ENCODE data around the gene NCAPD2.
"Not testable (repeated sequence)": the region's sequence is repeated elsewhere in the genome, so short reads cannot be mapped to it uniquely, and the experiment has no call there.

Gene NCAPD2

DNA sequence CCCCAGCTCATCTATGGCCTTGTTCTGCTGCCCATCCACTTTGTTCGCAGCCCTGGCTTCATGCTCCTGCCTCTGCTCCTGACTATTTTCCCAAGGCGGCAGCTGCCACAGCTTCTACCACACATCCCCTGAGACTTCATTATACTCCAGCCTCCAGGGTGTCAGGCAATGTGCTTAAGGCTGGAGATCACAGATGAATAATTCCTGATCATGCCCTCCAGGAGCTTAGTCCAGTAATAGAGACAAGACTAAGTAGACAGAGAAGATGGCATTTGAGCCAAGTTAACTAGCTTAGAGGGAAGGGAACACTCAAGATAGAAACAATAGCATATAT is 34.9 kb upstream of the NCAPD2 start:
- Histone ChIP-seq H3K9me3 (ENCODE audit: control insufficient read depth, insufficient read depth, low read length) (no peaks in the 10 kb centered on the region), H3K9ac (ENCODE audit: low read depth, low read length) (no peak overlapping the region), H3K36me3 (ENCODE audit: insufficient read depth, low read length) (peaks cover 4% of the 10 kb centered on the region; the same call in 1 of the 2 replicates), H3K4me1 (ENCODE audit: insufficient read depth, low read length) (no peaks in the 10 kb centered on the region)

DNA sequence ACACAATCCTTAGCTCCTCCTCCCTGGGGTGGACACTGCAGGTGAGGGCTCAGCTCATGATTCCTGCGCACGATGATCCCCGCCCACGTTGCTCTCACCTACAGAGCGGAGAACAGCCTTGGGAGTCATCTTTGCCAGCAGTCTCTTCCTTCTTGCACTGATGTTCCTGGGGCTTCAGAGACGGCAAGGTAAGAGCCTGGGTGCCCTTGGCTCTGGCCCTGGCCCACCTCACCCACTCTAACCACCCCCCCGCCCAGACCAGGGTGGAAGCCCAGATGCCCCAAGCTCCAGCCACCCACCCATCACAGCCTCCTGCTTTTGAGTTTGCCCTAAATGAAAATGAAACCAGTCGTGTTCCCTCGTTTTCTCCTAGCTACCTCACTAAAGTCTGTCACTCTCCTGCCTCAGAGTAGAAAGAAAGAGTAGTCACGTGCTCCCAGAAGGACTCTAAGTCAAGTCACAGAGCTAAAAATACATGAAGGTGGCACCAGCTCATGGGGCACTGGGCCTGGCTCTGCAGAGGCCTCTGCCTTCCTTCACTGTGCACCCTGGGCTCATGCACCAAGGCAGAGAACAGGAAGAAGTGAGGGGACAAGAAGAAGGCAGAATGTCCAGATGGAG is 33.0 kb upstream of the NCAPD2 start:
- Histone ChIP-seq H3K4me1 (ENCODE audit: insufficient read depth, low read length) (no peaks in the 10 kb centered on the region), H3K36me3 (ENCODE audit: insufficient read depth, low read length) (peaks cover 11% of the 10 kb centered on the region)

GRCh38 chr12:6461401-6462233 is 32.3 kb upstream of the NCAPD2 start:
- Histone ChIP-seq H3K9me3 (ENCODE audit: control insufficient read depth, insufficient read depth, low read length) (no peaks in the 10 kb centered on the region), H3K36me3 (ENCODE audit: insufficient read depth, low read length) (peaks cover 11% of the 10 kb centered on the region), H3K9ac (ENCODE audit: low read depth, low read length) (no peak overlapping the region), H3K4me1 (ENCODE audit: insufficient read depth, low read length) (no peaks in the 10 kb centered on the region)

More for the DNA sequence above, 33.0 kb upstream of the NCAPD2 start:
- Histone ChIP-seq H3K9ac (ENCODE audit: low read depth, low read length) (no peak overlapping the region), H3K9me3 (ENCODE audit: control insufficient read depth, insufficient read depth, low read length) (no peaks in the 10 kb centered on the region)

- Histone ChIP-seq H3K36me3 (ENCODE audit: insufficient read depth, low read length) (peaks cover 11% of the 10 kb centered on the region), H3K9ac (ENCODE audit: low read depth, low read length) (no peak overlapping the region), H3K9me3 (ENCODE audit: control insufficient read depth, insufficient read depth, low read length) (no peaks in the 10 kb centered on the region), H3K4me1 (ENCODE audit: insufficient read depth, low read length) (no peaks in the 10 kb centered on the region)
These were observed 31.5 kb upstream of the NCAPD2 start for GRCh38 chr12:6462234-6462995.

DNA sequence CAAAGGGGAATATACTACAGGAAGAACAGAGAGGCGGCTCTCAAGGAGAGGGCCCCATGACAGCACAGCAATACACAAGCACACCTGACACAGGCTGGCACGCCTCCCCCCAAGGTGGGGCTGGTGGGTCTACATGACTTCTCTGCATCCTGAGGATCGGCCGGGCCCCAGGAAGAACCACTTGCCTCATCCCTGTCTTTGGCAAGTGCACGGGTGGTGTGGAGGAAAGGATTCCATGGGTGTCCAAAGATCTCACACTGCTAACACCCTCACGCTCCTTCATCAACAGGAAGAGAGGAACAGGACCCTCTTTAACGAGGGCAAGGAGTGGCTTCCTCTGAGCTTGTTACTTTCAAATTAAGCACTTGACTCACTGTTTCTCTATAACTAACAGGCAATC is 30.7 kb upstream of the NCAPD2 start:
- no peak overlapping the region for H3K9ac ChIP-seq (ENCODE audit: low read depth, low read length)
- H3K4me1 ChIP-seq (ENCODE audit: insufficient read depth, low read length), result no peaks in the 10 kb centered on the region
- H3K9me3 ChIP-seq (ENCODE audit: control insufficient read depth, insufficient read depth, low read length), result no peaks in the 10 kb centered on the region
- H3K36me3 ChIP-seq (ENCODE audit: insufficient read depth, low read length), result peaks cover 11% of the 10 kb centered on the region

DNA sequence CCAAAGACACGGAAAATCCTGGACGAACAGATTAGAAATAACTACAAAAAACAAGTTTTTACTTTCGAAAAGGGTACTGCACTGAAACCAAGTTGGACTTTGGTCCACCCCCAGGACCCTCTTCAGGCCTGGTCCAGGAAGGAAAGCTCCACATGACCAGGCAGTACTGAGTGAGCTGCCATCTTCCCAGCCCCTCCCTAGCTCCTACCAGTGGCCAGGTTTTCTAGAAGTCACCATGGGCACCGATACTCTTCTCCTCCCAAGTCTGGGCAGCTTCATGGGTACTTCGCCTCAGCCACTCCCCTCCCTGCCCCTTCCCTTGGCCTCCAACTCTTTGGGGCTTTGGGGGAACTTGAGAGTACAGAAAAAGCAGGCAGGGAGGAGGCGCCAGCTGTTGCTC is 30.0 kb upstream of the NCAPD2 start:
- Histone ChIP-seq H3K9ac (ENCODE audit: low read depth, low read length) (no peak overlapping the region), H3K4me1 (ENCODE audit: insufficient read depth, low read length) (no peaks in the 10 kb centered on the region), H3K36me3 (ENCODE audit: insufficient read depth, low read length) (peaks cover 11% of the 10 kb centered on the region), H3K9me3 (ENCODE audit: control insufficient read depth, insufficient read depth, low read length) (no peaks in the 10 kb centered on the region)

- H3K9ac ChIP-seq (ENCODE audit: low read depth, low read length), result no peak overlapping the region
- peaks cover 7% of the 10 kb centered on the region; the same call in 1 of the 2 replicates for H3K4me1 ChIP-seq (ENCODE audit: insufficient read depth, low read length)
- peaks cover 11% of the 10 kb centered on the region for H3K36me3 ChIP-seq (ENCODE audit: insufficient read depth, low read length)
- H3K9me3 ChIP-seq (ENCODE audit: control insufficient read depth, insufficient read depth, low read length), result no peaks in the 10 kb centered on the region
These were observed 29.4 kb upstream of the NCAPD2 start for GRCh38 chr12:6464531-6464930.

GRCh38 chr12:6465467-6466183 is 28.3 kb upstream of the NCAPD2 start:
- H3K9me3 ChIP-seq (ENCODE audit: control insufficient read depth, insufficient read depth, low read length), result no peaks in the 10 kb centered on the region
- no peak overlapping the region for H3K9ac ChIP-seq (ENCODE audit: low read depth, low read length)
- H3K36me3 ChIP-seq (ENCODE audit: insufficient read depth, low read length), result peaks cover 11% of the 10 kb centered on the region
- H3K4me1 ChIP-seq (ENCODE audit: insufficient read depth, low read length), result peaks cover 10% of the 10 kb centered on the region; the same call in 1 of the 2 replicates

DNA sequence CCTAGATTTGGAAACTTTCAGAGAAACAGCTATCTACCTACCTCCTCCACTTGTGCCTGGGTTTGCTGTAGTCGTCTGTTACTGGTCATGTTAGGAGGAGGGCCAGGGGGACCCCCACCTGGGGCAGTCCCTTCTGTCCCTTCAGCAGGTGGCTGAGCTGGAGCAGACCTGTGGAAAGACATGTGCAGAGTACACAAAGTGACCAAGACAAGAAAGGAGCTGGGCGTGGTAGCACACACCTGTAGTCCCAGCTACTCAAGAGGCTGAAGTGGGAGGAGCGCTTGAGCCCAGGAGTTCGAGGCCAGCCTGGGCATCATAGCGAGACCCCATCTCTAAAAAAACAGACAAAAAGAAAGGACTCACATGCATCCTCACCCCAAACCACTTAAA is 27.7 kb upstream of the NCAPD2 start:
- Histone ChIP-seq H3K36me3 (ENCODE audit: insufficient read depth, low read length) (peaks cover 8% of the 10 kb centered on the region), H3K4me1 (ENCODE audit: insufficient read depth, low read length) (peaks cover 10% of the 10 kb centered on the region; the same call in 1 of the 2 replicates), H3K9me3 (ENCODE audit: control insufficient read depth, insufficient read depth, low read length) (no peaks in the 10 kb centered on the region), H3K9ac (ENCODE audit: low read depth, low read length) (no peak overlapping the region)

DNA sequence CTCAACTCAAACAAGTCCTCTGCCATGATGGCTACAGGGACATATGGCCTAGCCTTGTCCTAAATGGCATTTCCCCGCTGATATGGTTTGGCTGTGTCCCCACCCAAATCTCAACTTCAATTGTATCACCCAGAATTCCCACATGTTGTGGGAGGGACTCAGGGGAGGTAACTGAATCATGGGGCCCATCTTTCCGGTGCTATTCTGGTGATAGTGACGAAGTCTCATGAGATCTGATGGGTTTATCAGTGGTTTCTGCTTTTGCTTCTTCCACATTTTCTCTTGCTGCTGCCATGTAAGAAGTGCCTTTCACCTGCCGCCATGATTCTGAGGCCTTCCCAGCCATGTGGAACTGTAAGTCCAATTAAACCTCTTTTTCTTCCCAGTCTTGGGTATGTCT is 27.2 kb upstream of the NCAPD2 start:
- not testable (repeated sequence) for H3K9ac ChIP-seq (ENCODE audit: low read depth, low read length); H3K9me3 ChIP-seq (ENCODE audit: control insufficient read depth, insufficient read depth, low read length); H3K4me1 ChIP-seq (ENCODE audit: insufficient read depth, low read length); H3K36me3 ChIP-seq (ENCODE audit: insufficient read depth, low read length)

DNA sequence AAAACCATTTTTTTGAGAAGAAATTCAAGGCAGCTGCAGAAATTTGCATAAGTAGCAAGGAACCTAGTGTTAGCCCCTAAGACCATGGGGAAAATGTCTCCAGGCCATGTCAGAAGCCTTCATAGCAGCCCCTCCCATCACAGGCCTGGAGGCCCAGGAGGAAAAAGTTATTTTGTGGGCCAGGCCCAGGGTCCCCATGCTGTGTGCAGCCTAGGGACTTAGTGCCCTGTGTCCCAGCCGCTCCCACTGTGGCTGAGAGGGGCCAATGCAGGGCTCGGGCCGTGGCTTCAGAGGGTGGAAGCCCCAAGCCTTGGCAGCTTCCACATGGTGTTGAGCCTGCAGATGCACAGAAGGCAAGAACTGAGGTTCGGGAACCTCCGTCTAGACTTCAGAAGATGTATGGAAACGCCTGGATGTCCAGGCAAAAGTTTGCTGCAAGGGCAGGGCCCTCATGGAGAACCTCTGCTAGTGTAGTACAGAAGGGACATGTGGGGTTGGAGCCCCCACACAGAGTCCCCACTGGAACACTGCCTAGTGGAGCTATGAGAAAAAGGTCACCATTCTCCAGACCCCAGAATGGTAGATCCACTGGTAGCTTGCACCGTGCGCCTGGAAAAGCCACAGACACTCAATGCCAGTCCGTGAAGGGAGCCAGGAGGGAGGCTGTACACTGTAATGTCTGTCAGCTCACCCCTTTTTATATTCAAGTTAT is 26.2 kb upstream of the NCAPD2 start:
- H3K9me3 ChIP-seq (ENCODE audit: control insufficient read depth, insufficient read depth, low read length); H3K36me3 ChIP-seq (ENCODE audit: insufficient read depth, low read length); H3K9ac ChIP-seq (ENCODE audit: low read depth, low read length); H3K4me1 ChIP-seq (ENCODE audit: insufficient read depth, low read length): not testable (repeated sequence)

- H3K4me1 ChIP-seq (ENCODE audit: insufficient read depth, low read length), result peaks cover 10% of the 10 kb centered on the region; the same call in 1 of the 2 replicates
- H3K36me3 ChIP-seq (ENCODE audit: insufficient read depth, low read length), result peaks cover 8% of the 10 kb centered on the region
- H3K9ac ChIP-seq (ENCODE audit: low read depth, low read length), result no peak overlapping the region
- H3K9me3 ChIP-seq (ENCODE audit: control insufficient read depth, insufficient read depth, low read length), result no peaks in the 10 kb centered on the region
These were observed 25.7 kb upstream of the NCAPD2 start for GRCh38 chr12:6468283-6468575.

- Histone ChIP-seq H3K4me1 (ENCODE audit: insufficient read depth, low read length) (peaks cover 10% of the 10 kb centered on the region; the same call in 1 of the 2 replicates), H3K36me3 (ENCODE audit: insufficient read depth, low read length) (peaks cover 8% of the 10 kb centered on the region), H3K9me3 (ENCODE audit: control insufficient read depth, insufficient read depth, low read length) (no peaks in the 10 kb centered on the region), H3K9ac (ENCODE audit: low read depth, low read length) (no peak overlapping the region; the same call in 1 of the 2 replicates)
These were observed 24.8 kb upstream of the NCAPD2 start for GRCh38 chr12:6469092-6469491.

Measured in ES-I3 (cell line).